ENCODE results near the gene TGM1.
A peak's percentile ranks its signal among the peaks of the same experiment; 100 is the strongest.
"Not testable (repeated sequence)": the region's sequence is repeated elsewhere in the genome, so short reads cannot be mapped to it uniquely, and the experiment has no call there.

TGM1 gene

DNA sequence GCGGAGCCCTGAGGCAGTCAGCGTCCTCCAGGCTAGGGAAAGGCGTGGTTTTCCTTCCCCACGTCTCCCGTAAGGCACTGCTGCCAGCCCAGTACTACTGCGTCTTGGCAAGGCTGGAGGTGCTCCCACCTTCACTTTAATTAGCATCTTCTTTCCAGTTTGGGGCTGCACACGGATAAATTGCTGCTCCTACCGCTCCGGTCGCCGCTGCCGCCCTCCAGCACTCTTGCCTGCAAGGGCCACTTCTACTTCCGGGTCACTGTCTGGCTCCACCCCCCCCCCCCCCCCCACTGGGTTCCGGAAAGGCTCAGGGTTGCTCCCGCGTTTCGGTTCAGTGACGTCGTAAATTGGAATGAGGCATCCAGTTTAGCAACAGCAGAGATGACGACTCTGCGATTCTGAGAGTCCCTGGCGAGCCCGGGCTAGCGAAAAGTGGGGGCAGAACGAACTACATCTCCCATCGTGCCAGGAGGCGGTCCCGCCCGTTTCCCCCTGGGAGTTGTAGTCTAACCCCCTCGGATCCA, 30.8 kb downstream of the TGM1 start, which contains the start of gene NEDD8:
NEDD8 (minus strand) TSS at position 247 of the 524 bp plus-strand sequence; CDS start at position 147, 100 bp downstream.
- peak; percentile 89 for DNase-seq

DNA sequence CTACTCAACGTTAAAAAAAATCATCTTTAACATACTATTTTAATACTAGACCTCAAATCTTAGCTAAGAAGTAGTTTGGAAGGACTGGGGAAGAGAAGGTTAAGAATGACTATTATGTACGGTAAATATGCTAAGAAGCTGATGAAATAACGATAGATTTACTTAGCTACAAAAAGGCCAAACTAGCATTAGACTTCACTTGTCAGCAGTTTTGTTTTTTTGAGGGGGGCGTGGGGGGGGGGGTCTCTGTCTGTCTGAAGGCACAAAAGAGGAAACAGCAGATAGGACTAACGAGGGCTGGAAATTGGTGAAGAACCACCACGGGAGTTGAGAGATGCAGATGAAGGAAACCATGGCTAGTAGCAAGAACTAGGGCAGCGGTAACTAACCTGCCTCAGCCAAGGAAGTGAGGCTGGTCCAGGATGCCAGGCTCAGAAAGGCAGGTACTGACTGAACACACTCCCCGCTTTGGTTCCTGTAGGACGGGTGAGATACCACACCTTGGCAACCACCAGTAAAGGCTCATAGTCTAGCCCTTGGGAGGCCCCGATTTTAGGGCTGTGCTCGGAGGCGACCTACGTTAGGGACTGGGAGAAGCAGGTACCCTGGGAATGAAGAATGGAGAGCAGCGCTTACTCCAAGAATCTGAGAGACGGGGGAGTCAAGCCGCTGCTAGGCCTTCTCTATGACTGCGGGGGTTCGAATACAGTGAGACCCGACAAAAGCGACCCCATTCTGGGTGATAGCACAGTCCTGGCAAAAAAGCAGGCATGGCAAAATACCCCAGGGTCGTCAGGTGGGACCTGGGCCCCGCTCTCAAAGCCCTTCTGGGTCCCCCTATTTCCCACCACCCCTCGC, 31.5 kb downstream of the TGM1 start:
- peak; percentile 32 for DNase-seq

DNA sequence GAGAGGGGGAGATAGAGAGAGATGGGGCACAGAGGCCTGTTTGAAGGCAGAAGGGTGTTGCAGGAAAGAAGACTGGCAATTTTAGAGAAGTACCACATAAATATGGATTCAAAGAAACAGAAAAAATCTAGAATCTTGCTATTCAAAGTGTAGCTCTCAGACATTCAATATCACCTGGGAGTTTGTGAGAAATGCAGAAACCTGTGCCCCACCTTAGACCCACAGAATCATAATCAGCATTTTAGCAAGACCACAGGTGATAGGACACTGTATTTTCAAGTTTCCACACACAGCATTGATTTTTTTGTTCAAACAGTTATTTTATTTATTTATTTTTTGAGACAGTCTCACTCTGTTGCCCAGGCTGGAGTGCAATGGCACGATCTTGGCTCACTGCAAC, 34.1 kb downstream of the TGM1 start:
- DNase-seq, result no peak

DNA sequence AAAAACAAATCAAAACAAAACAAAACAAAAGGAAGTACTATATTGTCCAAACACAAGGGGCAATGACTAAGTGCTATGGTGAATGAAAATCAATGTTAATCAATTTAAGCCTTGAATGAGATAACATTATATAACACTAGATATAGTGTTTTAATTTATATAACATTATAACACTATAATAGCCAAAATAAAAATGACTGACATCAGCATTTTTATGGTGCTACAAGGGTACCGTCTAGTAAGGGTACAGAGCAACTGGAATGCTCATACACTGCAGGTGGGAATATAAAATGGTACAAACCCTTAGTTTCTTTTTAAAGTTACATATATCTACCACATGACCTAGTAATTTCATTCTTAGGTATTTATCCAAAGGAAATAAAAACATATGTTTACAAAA, 36.5 kb downstream of the TGM1 start:
- no peak for DNase-seq

DNA sequence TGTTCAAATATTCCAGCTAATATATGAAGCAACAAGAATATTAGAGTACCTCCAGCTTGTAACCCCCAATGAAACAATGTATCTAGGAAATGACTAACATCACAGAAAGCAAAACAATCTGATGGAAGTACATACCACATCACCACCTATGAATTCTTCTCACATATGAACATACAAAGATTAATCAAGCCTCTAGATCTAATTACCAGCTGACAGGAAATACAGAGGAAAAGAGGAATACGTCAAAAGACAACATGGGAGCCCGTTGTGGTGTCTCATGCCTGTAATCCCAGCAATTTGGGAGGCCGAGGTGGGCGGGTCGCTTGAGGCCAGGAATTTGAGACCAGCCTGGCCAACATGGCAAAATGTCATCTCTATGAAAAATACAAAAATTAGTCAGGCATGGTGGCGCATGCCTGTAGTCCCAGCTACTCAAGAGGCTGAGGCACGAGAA, 38.3 kb downstream of the TGM1 start:
- no peak for DNase-seq

DNA sequence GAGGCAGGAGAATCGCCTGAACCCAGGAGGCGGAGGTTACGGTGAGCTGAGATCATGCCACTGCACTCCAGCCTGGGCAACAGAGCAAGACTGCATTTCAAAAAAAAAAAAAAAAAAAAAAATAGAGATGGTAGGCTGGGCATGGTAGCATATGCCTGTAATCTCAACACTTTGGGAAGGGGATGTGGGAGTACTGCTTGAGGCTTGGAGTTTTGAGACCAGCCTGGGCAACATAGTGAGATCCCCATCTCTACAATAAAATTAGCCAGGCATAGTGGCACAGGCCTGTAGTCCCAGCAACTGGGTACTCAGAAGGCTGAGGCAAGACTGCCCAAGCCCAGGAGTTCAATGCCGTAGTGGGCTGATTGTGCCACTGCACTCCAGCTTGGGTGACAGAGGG, 40.0 kb downstream of the TGM1 start:
- not testable (repeated sequence) for DNase-seq

DNA sequence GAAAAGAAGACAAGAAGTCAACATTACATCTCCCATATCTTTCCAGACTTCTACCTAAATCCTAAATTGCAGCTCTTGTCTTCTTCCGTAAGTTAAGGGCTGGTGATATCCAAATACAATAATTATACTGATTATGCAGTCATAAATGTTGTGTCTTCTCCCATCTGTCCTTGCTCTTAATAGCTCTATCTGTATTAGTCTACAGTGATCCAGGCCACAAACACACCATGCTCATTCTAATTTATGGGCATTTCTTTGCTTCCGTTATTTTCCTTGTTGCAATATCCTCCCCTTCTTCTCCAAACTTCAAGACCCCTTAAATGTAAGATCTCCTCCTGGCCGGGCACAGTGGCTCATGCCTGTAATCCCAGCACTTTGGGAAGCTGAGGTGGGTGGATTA, 43.5 kb downstream of the TGM1 start:
- no peak for DNase-seq

DNA sequence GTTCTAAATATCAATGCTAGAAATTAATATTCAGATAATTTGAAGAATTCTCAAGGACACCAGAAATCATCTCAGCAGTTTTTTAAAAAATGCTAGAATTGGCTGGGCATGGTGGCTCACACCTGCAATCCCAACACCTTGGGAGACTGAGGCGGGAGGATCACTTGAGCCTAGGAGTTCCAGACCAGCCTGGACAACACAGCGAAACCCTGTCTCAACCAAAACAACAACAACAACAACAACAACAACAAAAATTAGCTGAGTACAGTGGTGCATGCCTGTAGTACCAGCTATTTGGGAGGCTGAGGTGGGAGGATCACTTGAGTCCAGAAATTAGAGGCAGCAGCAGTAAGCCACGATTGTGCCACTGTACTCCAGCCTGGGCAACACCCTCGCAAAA, 43.9 kb downstream of the TGM1 start:
- no peak for DNase-seq

DNA sequence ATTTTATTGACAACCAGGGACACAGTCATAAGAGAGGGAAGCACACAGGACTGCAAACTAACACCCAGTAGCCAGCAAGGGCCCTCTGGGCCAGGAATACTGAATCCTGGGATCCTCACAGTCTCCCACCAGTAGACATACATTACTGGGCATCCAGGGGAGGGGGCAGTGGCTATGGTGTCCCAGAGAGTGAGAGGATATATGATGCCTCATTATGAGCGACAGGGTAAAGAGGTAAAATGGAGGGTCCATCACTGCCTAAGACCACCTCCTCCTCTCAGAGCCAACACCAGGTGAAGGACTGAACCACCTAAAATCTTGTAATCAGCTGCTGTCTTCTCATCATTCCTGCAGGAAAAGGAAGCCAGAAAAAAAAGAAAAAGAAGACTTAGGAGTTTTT, 46.1 kb downstream of the TGM1 start:
- not testable (repeated sequence) for DNase-seq

DNA sequence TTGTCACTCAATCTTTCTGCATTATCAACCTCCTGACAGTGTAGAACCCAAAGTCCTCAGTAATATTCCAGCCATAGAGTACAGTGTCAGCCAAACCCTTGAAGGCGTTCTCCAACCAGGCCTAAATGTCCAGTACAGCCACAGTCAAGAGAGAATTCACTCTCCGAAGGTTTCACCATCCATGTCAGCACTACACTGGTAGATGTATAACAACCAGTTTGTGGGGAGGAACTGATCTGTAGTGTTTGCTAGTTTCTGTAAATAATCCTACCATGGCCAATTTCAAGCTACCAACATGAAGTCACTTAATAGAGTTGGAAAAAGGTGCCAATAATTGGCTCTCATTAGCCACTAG, 46.7 kb downstream of the TGM1 start:
- DNase-seq, result no peak

DNA sequence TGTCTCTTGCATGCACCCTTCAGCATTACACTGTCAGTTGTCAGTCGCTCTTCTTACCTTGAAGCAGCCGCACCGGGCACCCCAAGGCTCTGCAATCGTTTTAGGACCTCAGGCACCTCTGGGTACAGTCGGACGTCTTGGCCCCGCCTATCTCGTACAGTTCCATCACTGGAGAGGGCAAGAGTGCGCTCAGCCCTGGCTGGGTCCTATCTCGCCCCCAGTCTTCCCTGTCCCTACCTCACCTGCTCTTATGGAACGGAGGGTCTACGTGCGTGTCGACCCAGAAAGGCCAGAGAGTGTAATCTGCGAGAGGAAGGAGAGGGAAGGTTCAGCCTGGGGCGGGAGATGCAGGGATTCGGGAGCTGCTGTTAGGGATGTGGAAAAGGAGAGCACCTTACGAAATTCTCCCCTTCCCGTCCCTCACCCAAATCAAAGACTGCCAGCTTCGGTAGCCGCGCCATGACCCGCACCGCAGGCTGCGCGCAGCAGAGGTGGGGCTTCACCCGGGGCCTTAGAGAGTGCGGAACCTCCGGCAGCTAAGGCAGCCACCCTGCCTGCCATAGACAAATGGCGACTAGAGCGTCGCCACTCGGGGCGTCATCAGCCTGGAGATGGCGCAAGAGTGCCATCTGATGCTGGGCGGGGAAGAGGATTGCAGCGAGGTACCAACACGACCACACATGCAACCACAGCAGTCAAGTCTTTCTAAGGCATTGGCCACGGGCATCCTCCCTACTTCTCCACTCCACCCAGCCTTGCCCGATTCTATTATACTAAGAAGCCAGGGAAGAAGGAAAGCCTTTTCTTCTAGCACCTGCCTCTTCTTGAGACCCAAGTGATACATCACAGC, 47.3 kb downstream of the TGM1 start, which contains the start of gene MDP1:
MDP1 (minus strand) TSS at position 572 of the 850 bp plus-strand sequence; CDS start at position 461, 111 bp downstream.
- peak; percentile 92 for DNase-seq

DNA sequence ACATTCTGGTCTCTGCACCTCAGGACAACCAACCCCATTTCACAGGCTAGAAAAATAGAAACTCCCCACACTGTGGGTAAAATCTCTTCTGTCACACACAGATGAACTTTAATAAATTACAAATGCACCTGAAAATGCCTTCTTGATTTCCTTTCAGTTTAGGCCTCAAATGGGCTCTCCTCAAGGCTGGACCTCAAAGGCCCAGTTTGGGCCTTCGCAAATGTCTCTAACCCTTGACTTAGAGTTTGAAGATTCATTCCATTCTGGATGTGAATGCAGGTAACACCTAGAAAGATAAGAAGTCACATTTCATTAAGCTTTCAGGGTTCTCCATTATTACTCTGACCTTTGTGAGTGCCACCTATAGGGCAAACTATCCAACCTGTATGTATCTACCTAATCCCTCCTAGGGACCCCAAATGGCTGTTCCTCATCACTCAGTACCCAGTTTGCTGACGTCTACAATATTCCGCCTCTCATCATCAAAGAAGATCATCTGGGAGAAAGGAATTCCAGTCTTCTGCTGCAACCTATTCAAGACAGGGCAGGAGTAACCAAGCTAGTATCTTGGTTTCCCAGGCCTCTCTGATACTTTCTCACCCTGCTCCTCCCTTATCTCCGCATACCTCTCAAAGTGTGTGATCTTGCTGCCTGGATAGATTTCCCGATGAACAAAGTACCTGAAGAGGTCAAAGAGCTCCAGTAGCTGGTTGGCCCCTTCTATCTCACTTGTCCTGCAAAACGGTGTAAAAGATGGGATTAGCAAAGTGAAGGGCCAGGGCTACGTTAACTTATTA, 48.9 kb downstream of the TGM1 start:
- DNase-seq, result no peak

DNA sequence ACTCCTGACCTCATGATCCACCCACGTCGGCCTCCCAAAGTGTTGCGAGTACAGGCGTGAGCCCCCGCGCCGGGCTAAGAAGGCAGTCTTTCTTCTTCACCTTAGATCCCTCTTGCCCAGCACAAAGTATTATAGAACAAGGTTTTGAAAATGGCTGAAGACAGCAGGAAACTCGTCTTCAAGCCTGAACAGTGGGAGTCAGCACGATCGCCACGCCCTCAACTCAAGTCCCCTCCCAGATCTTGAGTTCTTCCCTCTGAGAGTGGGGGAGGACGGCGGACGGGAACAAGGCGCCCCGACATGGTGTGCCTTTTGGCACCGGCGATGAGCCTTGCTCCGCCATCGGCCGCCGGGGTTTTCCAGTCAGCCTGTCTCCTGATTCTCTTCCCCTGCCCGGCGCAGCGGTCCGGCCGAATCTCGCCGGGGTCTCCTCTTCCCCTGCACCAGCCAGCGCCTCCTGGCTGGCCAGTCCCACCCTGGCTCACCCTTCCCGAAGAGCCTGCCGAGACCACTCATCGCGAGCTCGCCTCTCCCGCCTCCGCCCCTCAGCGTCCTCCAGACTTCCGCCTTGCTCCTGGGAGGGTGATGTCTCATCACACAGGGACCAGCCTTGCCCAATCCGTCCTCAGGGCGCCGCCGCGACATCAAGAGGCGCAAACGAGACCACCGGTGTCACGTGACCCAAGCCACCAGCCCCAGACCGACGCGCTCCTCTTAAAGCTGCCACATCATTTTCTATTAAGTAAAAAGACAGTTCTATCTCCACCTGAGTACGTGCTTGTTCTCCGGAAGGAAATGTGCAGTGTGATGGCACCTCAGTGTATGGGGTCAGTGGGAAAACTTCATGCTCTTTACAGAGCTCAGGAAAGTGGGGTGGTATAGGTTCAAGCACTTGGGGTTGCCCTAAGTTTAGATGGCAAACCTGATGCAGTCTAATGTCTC, 49.8 kb downstream of the TGM1 start, which contains the start of gene CHMP4A:
CHMP4A (minus strand) TSS at position 565 of the 942 bp plus-strand sequence; CDS start at position 516, 49 bp downstream.
- DNase-seq, result peak; percentile 97

DNA sequence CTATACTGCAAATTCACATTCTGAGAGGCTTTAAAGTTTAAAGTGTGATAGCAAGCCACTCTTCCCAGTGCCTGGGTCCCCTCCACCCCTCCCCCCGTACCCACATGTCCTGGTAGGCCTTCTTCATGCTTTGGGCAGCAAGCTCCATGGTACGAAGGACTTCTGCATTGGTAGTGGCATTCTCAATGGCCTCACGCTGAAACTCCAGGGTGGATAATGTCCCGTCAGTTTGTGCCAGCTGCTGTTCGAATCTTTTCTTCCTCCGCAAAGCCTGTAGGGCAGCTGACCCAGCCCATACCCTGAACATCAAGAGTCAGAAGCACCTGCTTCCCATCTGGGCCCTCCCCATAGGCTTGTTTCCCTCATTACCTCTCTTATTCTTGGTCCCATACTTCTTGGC, 51.7 kb downstream of the TGM1 start:
- DNase-seq, result no peak

DNA sequence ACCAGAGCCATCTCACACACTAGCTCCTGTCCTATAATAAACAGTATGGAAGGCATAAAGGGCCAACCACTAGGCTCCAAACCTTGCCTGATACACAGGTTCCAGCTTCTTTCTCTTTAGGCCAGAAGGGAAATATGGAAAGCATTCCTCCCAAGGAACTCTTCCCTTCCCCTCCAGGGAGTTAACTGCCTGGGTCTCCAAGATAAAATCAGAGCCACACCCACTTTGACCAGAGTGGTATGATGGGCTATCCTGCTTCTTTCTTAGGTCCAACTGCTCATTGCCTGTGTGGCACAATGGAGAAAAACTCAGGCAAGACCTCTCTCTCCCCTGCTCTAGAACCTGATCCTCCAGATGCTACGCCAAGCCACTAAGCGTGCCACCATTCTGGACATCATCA, 55.4 kb downstream of the TGM1 start:
- no peak for DNase-seq

DNA sequence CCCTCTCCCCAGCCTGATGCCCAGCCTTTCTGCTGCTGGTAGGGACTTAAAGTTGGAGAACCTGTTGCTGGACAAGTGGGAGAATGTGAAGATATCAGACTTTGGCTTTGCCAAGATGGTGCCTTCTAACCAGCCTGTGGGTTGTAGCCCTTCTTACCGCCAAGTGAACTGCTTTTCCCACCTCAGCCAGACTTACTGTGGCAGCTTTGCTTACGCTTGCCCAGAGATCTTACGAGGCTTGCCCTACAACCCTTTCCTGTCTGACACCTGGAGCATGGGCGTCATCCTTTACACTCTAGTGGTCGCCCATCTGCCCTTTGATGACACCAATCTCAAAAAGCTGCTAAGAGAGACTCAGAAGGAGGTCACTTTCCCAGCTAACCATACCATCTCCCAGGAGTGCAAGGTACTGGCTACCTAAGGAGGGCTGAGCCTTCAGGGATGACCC, 55.8 kb downstream of the TGM1 start:
- peak; percentile 16 for DNase-seq

DNA sequence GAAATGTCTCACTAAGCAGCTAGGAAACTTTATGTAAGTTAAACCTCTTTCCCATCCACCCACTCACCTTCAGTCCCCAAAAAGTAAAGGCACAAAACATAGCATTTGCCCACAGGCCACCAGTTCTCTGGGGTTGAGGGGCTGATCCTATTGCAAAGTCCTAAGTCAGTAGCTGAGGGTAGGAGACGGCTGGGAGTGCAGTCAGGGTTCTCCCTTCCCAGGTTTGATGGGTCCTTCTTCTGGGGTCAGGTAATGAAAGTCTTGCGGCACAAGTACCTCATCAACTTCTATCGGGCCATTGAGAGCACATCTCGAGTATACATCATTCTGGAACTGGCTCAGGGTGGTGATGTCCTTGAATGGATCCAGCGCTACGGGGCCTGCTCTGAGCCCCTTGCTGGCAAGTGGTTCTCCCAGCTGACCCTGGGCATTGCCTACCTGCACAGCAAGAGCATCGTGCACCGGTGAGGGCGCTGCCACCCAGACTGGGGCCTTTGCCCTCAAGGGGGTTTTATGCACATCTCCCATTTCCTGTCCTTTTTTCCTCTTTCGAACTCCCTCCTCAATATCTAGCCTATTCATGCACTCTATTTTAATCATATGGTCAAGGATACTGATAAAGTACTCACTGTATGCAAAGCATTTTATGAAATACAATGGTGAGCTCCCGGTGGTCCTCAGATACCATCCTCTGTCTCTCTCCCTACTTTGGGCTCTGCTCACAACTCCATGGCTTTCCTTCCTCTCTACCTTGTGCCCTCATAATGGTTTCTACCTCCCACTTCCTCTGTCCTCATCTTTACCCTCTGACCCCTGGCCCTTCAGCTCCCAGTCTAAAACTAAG, 56.5 kb downstream of the TGM1 start:
- no peak for DNase-seq

DNA sequence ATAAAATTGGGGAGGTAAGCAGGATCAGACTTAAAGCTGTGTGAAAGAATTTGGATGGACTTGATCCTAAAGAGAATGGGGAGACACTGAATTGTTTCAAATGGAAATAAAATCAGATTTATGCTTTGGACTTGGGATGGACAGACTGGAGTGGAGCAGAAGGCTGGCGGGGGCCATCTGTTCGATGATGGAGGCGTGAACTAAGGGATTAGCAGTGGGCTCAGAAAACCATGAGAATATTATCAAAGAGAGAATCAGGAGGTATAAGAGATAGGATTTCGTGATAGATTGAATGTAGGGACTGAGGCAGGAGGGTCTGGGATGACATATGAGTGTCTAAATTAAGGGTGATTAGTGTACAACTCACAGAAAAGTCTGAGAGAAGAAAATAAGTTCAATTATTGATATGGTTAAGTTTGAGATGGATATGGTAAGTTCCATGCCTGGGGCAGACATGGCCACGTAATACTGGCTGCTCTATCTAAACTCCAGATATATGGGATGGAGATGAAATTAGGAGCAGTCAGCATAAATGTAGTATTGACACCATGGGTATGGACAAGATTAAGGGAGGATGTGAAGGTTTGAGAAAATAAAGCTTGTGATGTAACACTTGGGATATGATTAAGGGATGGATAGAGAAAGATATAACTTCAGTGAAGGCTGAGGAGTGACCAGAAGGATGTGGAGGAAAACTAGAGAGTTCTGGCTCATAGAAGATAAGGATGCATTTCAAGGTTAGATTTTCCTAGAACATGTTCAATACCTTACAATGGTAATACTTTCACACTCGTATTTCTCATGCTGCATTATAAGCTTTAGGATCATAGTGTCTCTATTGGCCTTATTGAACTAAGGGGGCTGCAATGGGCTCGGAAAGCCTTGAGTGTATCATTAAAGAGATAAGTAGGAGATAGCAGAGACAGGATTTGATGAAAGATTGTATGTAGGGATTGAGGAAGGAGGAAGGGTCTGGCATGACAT, 58.5 kb downstream of the TGM1 start:
- DNase-seq, result no peak
